ENCODE measurements around the gene CSMD2.

The CSMD2 gene

GRCh38 chr1:34002810-34003209 lies 162.2 kb downstream of the CSMD2 start:
- no peak overlapping the region for H3K27ac ChIP-seq (ENCODE audit: low read length)
- DNase-seq (no peak), ATAC-seq (ENCODE audit: insufficient read depth, low read depth) (no peak)
- H3K4me2 ChIP-seq (ENCODE audit: insufficient read depth, low read length) = no peak overlapping the region
- no peak overlapping the region for H3K9ac ChIP-seq (ENCODE audit: low read depth, low read length)
- TF ChIP-seq CTCF (IDR thresholded peaks at IDR 0.05; ENCODE audit: borderline replicate concordance, extremely low read depth, low read length, poor library complexity, severe bottlenecking) (no peak), EZH2 (IDR thresholded peaks at IDR 0.05; ENCODE audit: borderline replicate concordance, low read depth, low read length, severe bottlenecking) (no peak)
- no peaks in the 10 kb centered on the region for H3K9me3 ChIP-seq (ENCODE audit: insufficient read depth, low read length, severe bottlenecking)
- H4K20me1 ChIP-seq (ENCODE audit: insufficient read depth, low read length) = no peaks in the 10 kb centered on the region
- no peak overlapping the region for H3K4me3 ChIP-seq (ENCODE audit: low read depth in 1 of 2, low read length in 2 of 2)
- H3K4me1 ChIP-seq (ENCODE audit: insufficient read depth, low read length) = no peaks in the 10 kb centered on the region
- no peak overlapping the region for H2AFZ ChIP-seq (ENCODE audit: low read depth, low read length)
- no peaks in the 10 kb centered on the region for H3K36me3 ChIP-seq (ENCODE audit: insufficient read depth, low read length)
- H3K27me3 ChIP-seq (ENCODE audit: insufficient read depth, low read length, poor library complexity) = peaks cover 3% of the 10 kb centered on the region
- H3K79me2 ChIP-seq (ENCODE audit: insufficient read depth, low read length) = no peaks in the 10 kb centered on the region

- ATAC-seq (ENCODE audit: insufficient read depth, low read depth) (no peak), DNase-seq (no peak)
- H4K20me1 ChIP-seq (ENCODE audit: insufficient read depth, low read length) = no peaks in the 10 kb centered on the region
- H3K9ac ChIP-seq (ENCODE audit: low read depth, low read length) = no peak overlapping the region
- H3K27ac ChIP-seq (ENCODE audit: low read length) = no peak overlapping the region
- H3K4me3 ChIP-seq (ENCODE audit: low read depth in 1 of 2, low read length in 2 of 2) = no peak overlapping the region
- no peaks in the 10 kb centered on the region for H3K27me3 ChIP-seq (ENCODE audit: insufficient read depth, low read length, poor library complexity)
- TF ChIP-seq EZH2 (IDR thresholded peaks at IDR 0.05; ENCODE audit: borderline replicate concordance, low read depth, low read length, severe bottlenecking) (no peak), CTCF (IDR thresholded peaks at IDR 0.05; ENCODE audit: borderline replicate concordance, extremely low read depth, low read length, poor library complexity, severe bottlenecking) (no peak)
- no peak overlapping the region for H3K4me2 ChIP-seq (ENCODE audit: insufficient read depth, low read length)
- no peak overlapping the region for H2AFZ ChIP-seq (ENCODE audit: low read depth, low read length)
- H3K36me3 ChIP-seq (ENCODE audit: insufficient read depth, low read length) = no peaks in the 10 kb centered on the region
- H3K79me2 ChIP-seq (ENCODE audit: insufficient read depth, low read length) = no peaks in the 10 kb centered on the region
- no peaks in the 10 kb centered on the region for H3K9me3 ChIP-seq (ENCODE audit: insufficient read depth, low read length, severe bottlenecking)
- no peaks in the 10 kb centered on the region for H3K4me1 ChIP-seq (ENCODE audit: insufficient read depth, low read length)
These were observed 167.6 kb downstream of the CSMD2 start for GRCh38 chr1:33997127-33998036.

GRCh38 chr1:33996281-33996680 lies 168.7 kb downstream of the CSMD2 start:
- no peaks in the 10 kb centered on the region for H4K20me1 ChIP-seq (ENCODE audit: insufficient read depth, low read length)
- no peak overlapping the region for H3K27ac ChIP-seq (ENCODE audit: low read length)
- no peak overlapping the region for H3K4me3 ChIP-seq (ENCODE audit: low read depth in 1 of 2, low read length in 2 of 2)
- H3K79me2 ChIP-seq (ENCODE audit: insufficient read depth, low read length) = no peaks in the 10 kb centered on the region
- no peaks in the 10 kb centered on the region for H3K4me1 ChIP-seq (ENCODE audit: insufficient read depth, low read length)
- H3K9ac ChIP-seq (ENCODE audit: low read depth, low read length) = no peak overlapping the region
- no peaks in the 10 kb centered on the region for H3K36me3 ChIP-seq (ENCODE audit: insufficient read depth, low read length)
- no peak overlapping the region for H3K4me2 ChIP-seq (ENCODE audit: insufficient read depth, low read length)
- H2AFZ ChIP-seq (ENCODE audit: low read depth, low read length) = no peak overlapping the region
- no peak for TF ChIP-seq EZH2 (IDR thresholded peaks at IDR 0.05; ENCODE audit: borderline replicate concordance, low read depth, low read length, severe bottlenecking)
- no peak for TF ChIP-seq CTCF (IDR thresholded peaks at IDR 0.05; ENCODE audit: borderline replicate concordance, extremely low read depth, low read length, poor library complexity, severe bottlenecking)
- no peaks in the 10 kb centered on the region for H3K9me3 ChIP-seq (ENCODE audit: insufficient read depth, low read length, severe bottlenecking)
- no peaks in the 10 kb centered on the region for H3K27me3 ChIP-seq (ENCODE audit: insufficient read depth, low read length, poor library complexity)
- DNase-seq (no peak), ATAC-seq (ENCODE audit: insufficient read depth, low read depth) (no peak)
